HG02798 (cell line): ENCODE data around the gene MAGI1.

ENCODE experiments used
- ATAC-seq: cut with Tn5 transposase; IDR thresholded peaks from one replicate; pipeline ENCODE4 v1.9.1; 2021; ENCODE audit warnings: mild to moderate bottlenecking; ENCODE audit not compliant: unreplicated experiment, poor library complexity

MAGI1 gene

GRCh38 chr3:65855370-65856100 is 183.2 kb downstream of the MAGI1 start:
- ATAC-seq: no peak

DNA sequence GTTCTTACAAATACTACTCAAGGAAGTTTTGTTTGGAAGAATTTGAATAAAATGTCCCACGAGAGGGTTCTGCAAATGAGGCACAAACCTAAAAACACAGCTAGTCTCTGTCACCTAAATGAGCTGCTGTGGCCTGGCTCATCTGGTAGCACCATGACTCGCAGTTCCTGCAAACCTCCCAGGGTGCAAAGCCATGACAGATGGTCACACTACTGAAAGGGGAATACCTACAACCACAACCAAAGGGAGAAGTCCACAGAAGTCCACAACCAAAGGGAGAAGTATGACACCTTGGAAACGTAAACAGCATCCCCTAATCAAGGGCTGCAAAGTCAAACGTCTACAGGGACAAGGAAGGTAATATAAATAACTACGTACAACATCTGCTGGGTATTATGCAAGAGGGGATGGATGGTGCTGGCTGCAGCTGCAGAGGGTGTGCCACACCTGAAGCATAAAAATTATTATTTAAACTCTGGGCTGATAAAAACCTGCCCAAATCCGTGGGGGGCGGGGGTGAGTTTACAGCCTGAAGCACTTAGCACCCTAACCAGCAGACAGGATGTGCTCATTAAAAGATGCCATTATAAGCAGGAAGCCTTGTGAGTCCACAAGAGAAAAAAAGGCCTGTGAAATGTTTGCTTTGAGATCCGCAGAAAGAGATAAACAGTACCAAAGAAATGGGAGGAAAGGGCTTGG is 184.0 kb downstream of the MAGI1 start:
- no peak for ATAC-seq

DNA sequence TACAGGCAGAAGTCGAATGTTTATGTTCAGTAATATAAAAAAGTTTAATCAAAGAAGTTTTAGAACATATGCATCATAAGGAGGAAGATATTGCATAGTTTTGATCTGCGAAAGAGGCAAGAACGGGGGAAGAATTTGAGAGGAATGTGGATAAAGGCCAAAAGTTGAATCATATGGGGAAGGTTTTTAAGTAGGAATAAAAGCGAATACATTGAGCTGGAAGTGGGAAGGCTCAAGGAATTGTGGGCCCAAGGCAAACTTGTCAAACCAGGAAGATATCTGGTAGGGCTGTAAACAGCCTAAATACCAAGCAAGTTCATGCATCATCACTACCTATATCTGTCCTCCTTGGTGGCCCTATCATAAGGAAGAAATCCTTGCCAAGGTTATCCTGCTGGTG is 186.9 kb downstream of the MAGI1 start:
- ATAC-seq: no peak

GRCh38 chr3:65850261-65850660 is 188.5 kb downstream of the MAGI1 start:
- ATAC-seq: no peak

GRCh38 chr3:65848024-65848423 is 190.7 kb downstream of the MAGI1 start:
- no peak for ATAC-seq

- ATAC-seq: no peak
Measured at GRCh38 chr3:65846936-65847335, 191.8 kb downstream of the MAGI1 start.

- no peak for ATAC-seq
Measured at GRCh38 chr3:65844370-65844769, 194.3 kb downstream of the MAGI1 start.

DNA sequence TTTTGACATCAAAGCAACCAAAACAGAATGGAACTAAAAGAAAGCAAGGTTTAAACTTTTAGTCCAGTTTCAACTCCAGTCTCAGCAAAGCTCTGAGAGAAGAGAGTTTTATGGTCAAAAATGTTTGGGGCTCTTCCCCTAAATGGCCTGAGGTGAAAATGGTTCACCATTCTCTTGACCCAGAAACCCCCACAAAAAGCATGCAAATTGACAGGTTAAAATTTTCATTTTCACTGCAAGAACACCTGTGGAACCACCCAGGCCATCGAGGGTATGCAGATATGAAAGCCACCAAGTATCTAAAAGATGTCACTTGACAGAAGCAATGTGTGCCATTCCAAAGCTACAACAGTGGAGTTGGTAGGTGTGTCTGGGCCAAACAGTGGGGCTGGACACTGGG is 195.0 kb downstream of the MAGI1 start:
- ATAC-seq: no peak

DNA sequence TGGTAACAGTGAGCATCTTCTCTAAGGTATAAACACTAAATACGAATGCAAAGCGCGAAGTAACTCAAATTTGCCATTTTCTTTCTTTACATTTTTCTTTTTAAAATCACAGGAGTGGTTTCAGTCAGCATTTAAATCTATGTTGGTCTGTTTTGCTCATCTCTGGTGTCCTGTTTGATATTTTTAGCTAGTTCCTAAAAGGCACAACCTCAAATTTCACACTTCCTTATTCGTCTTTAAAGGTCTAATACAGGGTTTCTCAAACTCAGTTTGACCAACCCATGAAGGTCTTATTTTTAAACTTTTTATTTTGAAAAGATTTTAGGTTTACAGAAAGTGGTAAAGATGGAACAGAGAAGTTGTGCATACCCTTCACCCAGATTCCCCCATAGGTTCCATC is 201.1 kb downstream of the MAGI1 start:
- ATAC-seq: no peak

DNA sequence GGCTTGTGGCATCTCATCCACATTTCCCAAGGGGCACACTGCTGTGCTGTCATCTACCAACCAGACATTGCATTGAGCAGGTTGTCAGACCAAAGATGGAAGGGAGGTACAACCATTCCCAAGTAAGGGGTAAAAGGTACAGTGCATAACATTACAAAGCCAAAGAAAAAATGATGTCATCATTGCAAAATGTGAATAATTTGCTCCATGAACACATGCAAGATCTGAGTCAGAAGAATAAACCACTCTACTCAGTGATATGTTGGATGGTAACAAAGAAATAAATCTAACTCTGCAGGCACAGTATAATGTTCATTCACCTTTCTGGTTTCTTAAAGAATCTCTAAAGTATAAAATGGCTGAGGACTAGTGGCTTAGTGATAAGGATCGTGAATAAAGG is 202.7 kb downstream of the MAGI1 start:
- no peak for ATAC-seq

- ATAC-seq: no peak
Measured at GRCh38 chr3:65833761-65834505, 204.8 kb downstream of the MAGI1 start.

DNA sequence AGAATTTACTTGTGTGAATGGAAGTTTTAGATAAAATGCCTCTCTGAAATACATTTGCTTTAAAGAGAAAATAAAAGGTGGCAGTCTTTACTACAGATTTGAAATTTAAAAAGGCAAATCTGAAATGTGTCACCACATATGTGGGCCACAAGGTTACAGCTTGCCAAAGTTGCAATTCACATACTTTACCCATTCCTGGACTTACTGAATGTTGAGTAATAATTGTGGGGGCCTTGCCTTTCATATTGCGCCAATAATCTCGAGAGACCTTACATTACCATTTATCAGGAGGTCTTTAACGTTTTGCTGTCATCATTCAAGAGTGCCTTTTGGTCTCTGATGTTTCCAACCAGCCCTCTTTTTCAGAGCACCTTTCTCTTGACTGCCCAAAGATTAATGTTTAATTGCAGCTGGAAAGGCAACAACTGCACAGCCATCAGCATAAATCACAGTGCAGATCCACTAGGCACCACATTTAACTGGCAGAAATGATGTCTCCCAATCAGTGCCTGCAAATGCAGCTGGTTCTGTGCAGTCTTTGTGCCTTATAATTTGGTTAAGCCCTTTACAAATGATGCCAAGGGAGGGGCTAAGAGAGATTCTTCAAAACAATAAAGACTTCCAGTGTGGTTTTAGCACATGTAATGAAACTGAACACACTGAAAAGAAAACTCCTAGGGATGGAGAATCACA is 206.8 kb downstream of the MAGI1 start:
- no peak for ATAC-seq

DNA sequence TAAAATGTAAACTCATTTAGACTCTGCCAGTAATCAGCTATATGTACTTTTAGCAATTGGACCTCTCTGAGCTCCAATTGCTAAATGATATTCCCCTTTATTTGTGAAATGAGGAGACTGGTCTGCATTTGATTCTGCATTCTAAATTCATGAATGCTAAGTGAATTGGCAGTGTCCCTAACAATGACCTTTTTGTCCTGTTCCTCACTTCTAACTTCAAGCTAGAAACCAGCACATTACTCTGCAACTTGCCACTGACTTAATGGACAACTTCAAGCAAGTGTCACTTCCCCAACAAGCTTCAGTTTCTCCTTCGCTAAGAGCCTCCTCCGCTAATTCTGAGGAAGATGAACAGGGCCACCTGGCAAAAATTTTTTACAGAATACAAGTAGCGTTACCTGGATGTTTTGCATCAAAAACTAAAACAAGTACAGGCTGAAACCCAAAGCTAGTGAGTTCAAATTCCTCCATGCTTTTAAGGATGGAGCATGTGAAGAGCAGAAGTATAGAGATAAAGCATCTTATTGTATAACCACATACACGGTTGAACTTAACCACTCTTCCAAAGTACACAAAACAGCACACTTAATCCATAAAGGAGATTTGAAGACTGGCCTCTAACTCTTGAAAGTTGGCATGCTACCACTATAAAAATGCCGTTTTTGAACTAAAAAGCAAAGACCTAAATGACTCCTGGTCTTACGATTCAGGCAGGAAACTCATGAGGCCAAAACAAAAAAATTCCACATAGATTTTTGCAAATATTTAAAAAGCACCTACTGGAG is 207.6 kb downstream of the MAGI1 start:
- ATAC-seq: no peak

- no peak for ATAC-seq
Measured at GRCh38 chr3:65829228-65829627, 209.5 kb downstream of the MAGI1 start.

DNA sequence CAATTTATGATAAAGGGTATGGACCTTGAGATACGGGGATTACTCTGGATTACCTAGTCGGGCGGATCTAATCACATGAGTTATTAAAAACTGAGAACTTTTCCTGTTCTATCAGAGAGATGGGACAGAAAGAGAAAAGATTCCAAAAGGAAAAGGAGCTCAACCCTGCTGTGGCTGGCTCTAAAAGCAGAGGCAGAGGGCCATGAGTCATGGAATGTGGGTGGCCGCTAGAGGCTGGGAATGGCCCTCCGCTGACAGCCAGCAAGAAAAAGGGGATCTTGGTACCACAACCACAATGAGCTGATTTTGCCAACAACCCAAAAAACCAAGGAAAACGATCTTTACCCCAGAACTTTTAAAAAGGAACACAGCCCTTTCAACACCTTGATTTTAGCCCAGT is 210.0 kb downstream of the MAGI1 start:
- no peak for ATAC-seq

GRCh38 chr3:65827076-65827475 is 211.6 kb downstream of the MAGI1 start:
- no peak for ATAC-seq

DNA sequence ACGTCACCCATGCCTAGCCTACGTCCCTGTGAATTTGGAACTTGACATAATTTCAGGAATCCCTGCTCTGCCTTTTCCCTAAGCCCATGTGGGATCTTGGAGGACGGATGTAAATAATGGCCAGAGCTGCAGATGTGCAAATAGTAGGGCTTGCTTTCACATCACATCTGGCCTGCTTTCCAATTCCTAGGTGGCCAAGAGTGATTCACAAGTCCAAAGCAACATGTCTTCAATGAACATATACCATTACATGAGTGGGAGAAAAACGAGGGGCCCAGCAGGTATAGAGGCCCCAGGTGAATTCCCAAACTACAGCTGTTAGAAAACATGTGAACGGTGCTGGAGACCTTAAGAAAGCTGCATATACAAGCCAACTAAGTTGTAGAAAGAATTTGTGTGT is 214.6 kb downstream of the MAGI1 start:
- no peak for ATAC-seq

DNA sequence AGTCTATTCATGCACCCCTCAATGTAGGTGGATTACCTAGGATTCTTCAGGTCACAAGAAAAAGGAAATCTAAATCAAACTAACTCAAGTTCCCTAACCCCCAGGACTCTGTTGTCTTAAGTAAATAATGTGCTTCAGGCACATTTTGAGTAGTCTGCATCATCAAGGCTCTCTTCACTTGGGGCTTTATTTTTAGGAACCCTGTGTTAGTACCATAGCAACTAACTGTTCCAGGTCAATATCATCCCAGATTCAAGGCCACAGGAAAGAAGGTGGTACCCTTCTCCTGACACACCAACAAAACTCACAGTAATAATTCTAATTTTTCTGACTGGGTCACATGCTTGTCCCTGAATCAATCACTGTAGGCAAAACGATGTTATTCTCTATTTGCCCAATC is 218.1 kb downstream of the MAGI1 start:
- no peak for ATAC-seq

DNA sequence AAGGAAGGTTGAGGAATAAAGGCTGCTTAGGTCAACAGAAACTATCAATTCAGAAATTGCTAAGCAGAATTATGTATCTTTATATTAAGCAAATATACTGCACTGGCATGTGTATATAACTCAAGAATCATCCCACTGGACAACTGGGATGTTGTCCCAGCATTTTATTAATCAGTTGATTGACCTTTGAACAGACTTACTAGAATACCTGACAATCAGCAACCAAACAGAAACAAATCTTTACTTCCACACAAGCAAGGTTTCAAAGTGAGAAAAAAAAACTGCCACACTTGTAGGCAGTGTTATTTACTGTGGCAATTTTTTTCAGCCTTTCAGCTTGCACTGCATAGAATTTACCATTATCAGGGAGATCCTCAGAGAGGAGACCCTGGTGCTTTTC is 218.8 kb downstream of the MAGI1 start:
- ATAC-seq: no peak

GRCh38 chr3:65817553-65818126 is 221.1 kb downstream of the MAGI1 start:
- no peak for ATAC-seq
